22Rv1 (cell line): Measurements from ENCODE around the gene PXK.

ENCODE experiments used
- H3K27ac ChIP-seq: fragments of 450-650 bp; 2 replicates; pipeline ENCODE4 v1.5.1; 2017
- CTCF ChIP-seq: fragments of 450-650 bp; IDR thresholded peaks from 2 replicates; pipeline ENCODE4 v1.5.1; 2017; ENCODE audit warnings: mild to moderate bottlenecking
- ZFX ChIP-seq: fragments of 450-650 bp; IDR thresholded peaks from 2 replicates; pipeline ENCODE4 v1.6.1; 2017; ENCODE audit warnings: antibody characterized with exemption, borderline replicate concordance

Gene PXK

GRCh38 chr3:58350627-58351013 lies 17.9 kb downstream of the PXK start:
- no peak overlapping the region for H3K27ac ChIP-seq
- TF ChIP-seq CTCF (no peak), ZFX (no peak)

- no peak overlapping the region for H3K27ac ChIP-seq
- TF ChIP-seq ZFX: no peak
- no peak for TF ChIP-seq CTCF
These were observed 19.2 kb downstream of the PXK start for GRCh38 chr3:58351920-58352319.

- no peak overlapping the region for H3K27ac ChIP-seq
- no peak for TF ChIP-seq CTCF
- TF ChIP-seq ZFX: no peak
These were observed 19.9 kb downstream of the PXK start for GRCh38 chr3:58352626-58353025.

- no peak overlapping the region for H3K27ac ChIP-seq
- TF ChIP-seq CTCF: no peak
- TF ChIP-seq ZFX: no peak
These were observed 21.2 kb downstream of the PXK start for GRCh38 chr3:58353722-58354553.

GRCh38 chr3:58355179-58355578 lies 22.5 kb downstream of the PXK start:
- no peak overlapping the region for H3K27ac ChIP-seq
- TF ChIP-seq ZFX (no peak), CTCF (no peak)

GRCh38 chr3:58356054-58356453 lies 23.4 kb downstream of the PXK start:
- no peak for TF ChIP-seq ZFX
- no peak for TF ChIP-seq CTCF
- no peak overlapping the region for H3K27ac ChIP-seq

- TF ChIP-seq CTCF (no peak), ZFX (no peak)
- H3K27ac ChIP-seq: no peak overlapping the region
These were observed 24.7 kb downstream of the PXK start for GRCh38 chr3:58357402-58357801.
